ENCODE data around the gene DNAJB7.
"Not testable (repeated sequence)": the region's sequence is repeated elsewhere in the genome, so short reads cannot be mapped to it uniquely, and the experiment has no call there.

DNA sequence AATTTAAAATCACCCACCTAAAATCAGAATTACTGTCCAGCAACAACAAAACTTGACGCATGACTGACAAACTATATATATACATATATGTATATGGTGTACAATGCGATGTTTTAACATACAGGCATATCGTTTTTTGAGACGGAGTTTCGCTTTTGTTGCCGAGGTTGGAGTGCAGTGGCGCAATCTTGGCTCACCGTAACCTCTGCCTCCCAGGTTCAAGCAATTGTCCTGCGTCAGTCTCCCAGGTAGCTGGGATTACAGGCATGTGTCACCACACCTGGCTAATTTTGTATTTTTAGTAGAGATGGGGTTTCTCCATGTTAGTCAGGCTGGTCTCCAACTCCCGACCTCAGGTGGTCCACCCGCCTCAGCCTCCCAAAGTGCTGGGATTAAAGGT lies 16.1 kb downstream of the DNAJB7 start:
- TF ChIP-seq, protein P1, sequence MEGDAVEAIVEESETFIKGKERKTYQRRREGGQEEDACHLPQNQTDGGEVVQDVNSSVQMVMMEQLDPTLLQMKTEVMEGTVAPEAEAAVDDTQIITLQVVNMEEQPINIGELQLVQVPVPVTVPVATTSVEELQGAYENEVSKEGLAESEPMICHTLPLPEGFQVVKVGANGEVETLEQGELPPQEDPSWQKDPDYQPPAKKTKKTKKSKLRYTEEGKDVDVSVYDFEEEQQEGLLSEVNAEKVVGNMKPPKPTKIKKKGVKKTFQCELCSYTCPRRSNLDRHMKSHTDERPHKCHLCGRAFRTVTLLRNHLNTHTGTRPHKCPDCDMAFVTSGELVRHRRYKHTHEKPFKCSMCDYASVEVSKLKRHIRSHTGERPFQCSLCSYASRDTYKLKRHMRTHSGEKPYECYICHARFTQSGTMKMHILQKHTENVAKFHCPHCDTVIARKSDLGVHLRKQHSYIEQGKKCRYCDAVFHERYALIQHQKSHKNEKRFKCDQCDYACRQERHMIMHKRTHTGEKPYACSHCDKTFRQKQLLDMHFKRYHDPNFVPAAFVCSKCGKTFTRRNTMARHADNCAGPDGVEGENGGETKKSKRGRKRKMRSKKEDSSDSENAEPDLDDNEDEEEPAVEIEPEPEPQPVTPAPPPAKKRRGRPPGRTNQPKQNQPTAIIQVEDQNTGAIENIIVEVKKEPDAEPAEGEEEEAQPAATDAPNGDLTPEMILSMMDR (IDR thresholded peaks at IDR 0.05; ENCODE audit: low read depth, low read length), result not testable (repeated sequence)
- TF ChIP-seq EZH2phosphoT487 (IDR thresholded peaks at IDR 0.05; ENCODE audit: low read depth), result not testable (repeated sequence)

Measured in OCI-LY3 (cell line).